ENCODE measurements around the gene PDK3. TPM values are rescaled to one million over a fixed set of nuclear protein-coding genes. Genes with fewer than 3 reads are reported as not detected.
A peak's percentile ranks its signal among the peaks of the same experiment; 100 is the strongest.

The PDK3 gene
- total RNA-seq, 4 donors from 2014 or later: 5.4 to 20.6 (median 12.8) TPM

- Histone ChIP-seq H3K4me1 (peaks cover 0 to 27% (median 4%) of the 10 kb centered on the region in 3 donors), H3K9me3 (no peaks in the 10 kb centered on the region), H3K36me3 (peaks cover 0 to 3% (median 0%) of the 10 kb centered on the region in 3 donors), H3K4me3 (no peak overlapping the region), H3K27ac (peak overlapping the region in 2 of 4 donors; percentile 54 to 56), H3K27me3 (no peaks in the 10 kb centered on the region)
- WGBS, 2 donors: 13 to 37% methylated on average over 8 of the region's 8 CpGs
- intact Hi-C loops (cut with DNase I): loop anchor here (5.0 kb wide), 1 partner anchor 97 kb away; no protein-coding TSS in a partner anchor
- no peak for DNase-seq
- TF ChIP-seq CTCF (IDR thresholded peaks at IDR 0.05) (no peak), POLR2A (IDR thresholded peaks at IDR 0.05) (no peak)
Observed at GRCh38 chrX:24494647-24495075, 29.6 kb downstream of the PDK3 start.

DNA sequence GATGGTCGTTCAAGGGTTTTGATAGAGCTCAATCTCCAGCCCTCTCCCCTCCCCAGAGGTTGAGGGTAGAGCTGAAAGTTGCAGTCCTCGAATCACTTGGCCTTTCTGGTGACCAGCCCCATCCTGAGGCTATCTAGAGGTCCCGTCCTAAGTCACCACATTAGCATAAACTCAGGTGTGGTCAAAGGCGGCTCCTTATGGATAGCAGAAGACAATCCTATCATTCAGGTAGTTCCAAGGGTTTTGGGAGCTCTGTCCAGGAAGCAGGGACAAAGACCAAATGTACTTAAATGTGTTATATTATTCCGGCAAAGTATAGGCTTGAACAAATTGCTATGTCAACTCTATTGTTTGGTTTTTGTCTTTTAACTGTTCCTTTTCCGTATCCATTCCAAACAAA lies 30.6 kb downstream of the PDK3 start:
- peaks cover 0 to 5% (median 0%) of the 10 kb centered on the region in 3 donors for H3K36me3 ChIP-seq
- TF ChIP-seq CTCF (IDR thresholded peaks at IDR 0.05): no peak
- no peak for TF ChIP-seq POLR2A (IDR thresholded peaks at IDR 0.05)
- no peak overlapping the region for H3K27ac ChIP-seq
- intact Hi-C loops (cut with DNase I): loop anchor here (5.0 kb wide), 1 partner anchor 98 kb away; no protein-coding TSS in a partner anchor
- 70 to 93% methylated on average over 4 to 6 of the region's 6 CpGs for WGBS, 2 donors
- peaks cover 0 to 27% (median 4%) of the 10 kb centered on the region in 3 donors for H3K4me1 ChIP-seq
- H3K9me3 ChIP-seq: no peaks in the 10 kb centered on the region
- DNase-seq: no peak
- H3K4me3 ChIP-seq: no peak overlapping the region
- H3K27me3 ChIP-seq: no peaks in the 10 kb centered on the region

GRCh38 chrX:24498181-24498580 lies 33.1 kb downstream of the PDK3 start:
- Histone ChIP-seq H3K9me3 (no peaks in the 10 kb centered on the region), H3K4me1 (peaks cover 0 to 27% (median 4%) of the 10 kb centered on the region in 3 donors), H3K36me3 (peaks cover 0 to 9% (median 0%) of the 10 kb centered on the region in 3 donors), H3K4me3 (no peak overlapping the region), H3K27ac (peak overlapping the region in 1 of 4 donors; percentile 57), H3K27me3 (no peaks in the 10 kb centered on the region)
- DNase-seq: no peak
- TF ChIP-seq CTCF (IDR thresholded peaks at IDR 0.05) (peak in 5 of 6 experiments; percentile 20 to 40 (median 29)), POLR2A (IDR thresholded peaks at IDR 0.05) (no peak)
- intact Hi-C loops (cut with DNase I): loop anchor here (5.0 kb wide), 1 partner anchor 101 kb away; no protein-coding TSS in a partner anchor
- 51 to 78% methylated on average over 4 to 5 of the region's 5 CpGs for WGBS, 2 donors

- Histone ChIP-seq H3K4me1 (peaks cover 0 to 22% (median 4%) of the 10 kb centered on the region in 3 donors), H3K4me3 (no peak overlapping the region), H3K27me3 (no peaks in the 10 kb centered on the region), H3K36me3 (peaks cover 0 to 9% (median 0%) of the 10 kb centered on the region in 3 donors), H3K9me3 (no peaks in the 10 kb centered on the region), H3K27ac (peak overlapping the region in 2 of 4 donors; percentile 38 to 57)
- no peak for DNase-seq
- 11 to 36% methylated on average over 2 of the region's 2 CpGs for WGBS, 2 donors
- TF ChIP-seq POLR2A (IDR thresholded peaks at IDR 0.05): no peak
- TF ChIP-seq CTCF (IDR thresholded peaks at IDR 0.05): peak in 5 of 6 experiments; percentile 65 to 84 (median 78)
- intact Hi-C loops (cut with DNase I): loop anchor here (5.0 kb wide), 1 partner anchor 102 kb away; no protein-coding TSS in a partner anchor
Observed at GRCh38 chrX:24498975-24499374, 33.9 kb downstream of the PDK3 start.

- 38% methylated on average over 1 of the region's 1 CpG; no CpG with 5 or more reads in 1 of the 2 donors for WGBS, 2 donors
- H3K4me1 ChIP-seq: no peaks in the 10 kb centered on the region
- no peak overlapping the region for H3K27ac ChIP-seq
- H3K27me3 ChIP-seq: no peaks in the 10 kb centered on the region
- TF ChIP-seq POLR2A (IDR thresholded peaks at IDR 0.05) (no peak), CTCF (IDR thresholded peaks at IDR 0.05) (no peak)
- H3K9me3 ChIP-seq: no peaks in the 10 kb centered on the region
- peaks cover 0 to 17% (median 0%) of the 10 kb centered on the region in 3 donors for H3K36me3 ChIP-seq
- intact Hi-C loops (cut with DNase I): no loop called here
- no peak for DNase-seq
- no peak overlapping the region for H3K4me3 ChIP-seq
Observed at GRCh38 chrX:24506082-24506481, 41.0 kb downstream of the PDK3 start.
